K562 (cell line): ENCODE measurements around the gene KRTAP4-8.

ENCODE experiments used
- BHLHE40 ChIP-seq: IDR thresholded peaks from 2 replicates; pipeline ENCODE4 v1.6.1; 2011; ENCODE audit warnings: low read length, improper control_type of control experiment
- FOS ChIP-seq: IDR thresholded peaks from 3 replicates; pipeline ENCODE4 v1.6.1; 2011; ENCODE audit not compliant: insufficient read length; ENCODE audit errors: extremely low read depth
- HMG20B ChIP-seq: fragments of 250-450 bp; sonication (Bioruptor Pico); IDR thresholded peaks from 2 replicates; pipeline ENCODE4 v1.5.0; 2021; ENCODE audit warnings: mild to moderate bottlenecking
- MYBL2 ChIP-seq, 2 experiments: fragments of 450-650 bp in 1 of 2; sonication (generic) in 1 of 2; formaldehyde crosslinking in 1 of 2; IDR thresholded peaks; 2 replicates each; pipeline versions ENCODE4 v1.6.1 to v1.8.1; 2017 to 2022; ENCODE audit warnings: borderline replicate concordance in 1 of 2, inconsistent platforms in 1 of 2, low read depth in 1 of 2, mild to moderate bottlenecking in 1 of 2, missing genetic modification reagents in 1 of 2, moderate library complexity in 1 of 2
- NCOR1 ChIP-seq: fragments of 450-650 bp; IDR thresholded peaks from 2 replicates; pipeline ENCODE4 v1.6.1; 2016; ENCODE audit warnings: mild to moderate bottlenecking, moderate library complexity
- PHF8 ChIP-seq: fragments of 200-600 bp; sonication (generic); IDR thresholded peaks from 2 replicates; pipeline ENCODE4 v1.6.1; 2012; ENCODE audit warnings: mixed run types, mild to moderate bottlenecking, inconsistent platforms, low read length, moderate library complexity, borderline replicate concordance
- SP1 ChIP-seq: sonication (generic); formaldehyde crosslinking; IDR thresholded peaks from 2 replicates; pipeline ENCODE4 v1.8.1; 2022; ENCODE audit warnings: mild to moderate bottlenecking, missing genetic modification reagents
- SRSF9 ChIP-seq: fragments of 200-400 bp; formaldehyde crosslinking; IDR thresholded peaks from 2 replicates; pipeline ENCODE4 v1.6.1; 2017; ENCODE audit warnings: low read depth, low read length, borderline replicate concordance
- ZKSCAN8 ChIP-seq: fragments of 200-800 bp; sonication (Bioruptor generic); IDR thresholded peaks from 2 replicates; pipeline ENCODE4 v1.6.1; 2016; ENCODE audit warnings: missing genetic modification characterization, missing compliant biosample characterization
- ZNF134 ChIP-seq: fragments of 250-450 bp; sonication (Bioruptor Pico); conservative IDR thresholded peaks from 2 replicates; pipeline ENCODE4 v1.4.0; 2020
- ZNF224 ChIP-seq: sonication (generic); formaldehyde crosslinking; IDR thresholded peaks from 2 replicates; pipeline ENCODE4 v1.8.0; 2022; ENCODE audit warnings: mild to moderate bottlenecking, missing genetic modification reagents
- ZNF282 ChIP-seq: sonication (generic); formaldehyde crosslinking; IDR thresholded peaks from 2 replicates; pipeline ENCODE4 v1.8.1; 2023; ENCODE audit warnings: missing genetic modification reagents
- ZNF311 ChIP-seq: fragments of 250-450 bp; sonication (Bioruptor Pico); IDR thresholded peaks from 2 replicates; pipeline ENCODE4 v1.4.0; 2020; ENCODE audit warnings: mild to moderate bottlenecking, moderate library complexity
- TF ChIP-seq, protein P1 (sequence below), 3 experiments: IDR thresholded peaks in 2 of 3; conservative IDR thresholded peaks in 1 of 3; 2 replicates each; pipeline ENCODE4 v1.5.1; 2011 to 2012; ENCODE audit warnings: low read length in 3 of 3, mild to moderate bottlenecking in 3 of 3, control low read depth in 2 of 3, improper control_type of control experiment in 1 of 3, inconsistent platforms in 1 of 3, low read depth in 1 of 3, mixed read lengths in 1 of 3, moderate library complexity in 1 of 3; ENCODE audit not compliant: insufficient read depth in 2 of 3

DNA sequence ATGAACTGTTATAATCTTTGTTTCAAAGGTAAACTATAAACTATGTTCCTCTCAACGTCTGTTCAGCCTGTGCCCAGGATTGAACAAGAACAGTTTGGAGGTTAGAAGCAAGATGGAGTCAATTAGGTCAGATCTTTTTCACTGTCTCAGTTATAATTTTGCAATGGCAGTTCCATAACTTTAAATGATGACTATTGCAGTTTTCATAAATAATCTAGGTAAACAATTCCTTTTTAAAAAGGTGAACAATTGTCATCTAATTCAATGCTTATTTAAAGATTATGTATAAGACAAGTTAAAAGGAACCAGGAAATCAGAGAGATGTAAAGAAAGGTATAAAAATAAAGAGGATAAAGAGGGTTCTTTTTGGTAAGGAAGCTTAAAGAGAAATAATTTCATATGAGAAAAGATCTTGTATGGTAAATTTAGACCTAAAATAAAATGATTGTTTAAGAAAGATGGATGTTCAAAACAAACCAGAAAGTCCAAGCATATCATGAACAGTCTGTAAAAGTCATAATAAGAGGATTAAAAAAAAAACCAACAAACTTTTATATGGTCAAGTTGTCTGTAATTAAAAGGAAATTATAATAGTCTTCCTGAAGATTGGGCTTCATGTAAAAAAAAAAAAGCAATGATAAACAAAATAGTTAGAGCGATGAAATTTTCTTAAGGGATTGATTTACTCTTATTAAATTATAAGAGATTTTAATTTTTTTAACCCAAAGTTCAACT is 13.4 kb upstream of the KRTAP4-8 start:
- TF ChIP-seq SRSF9 (no peak), ZKSCAN8 (CRISPR knock-in tag) (no peak), ZNF311 (CRISPR knock-in tag) (no peak), ZNF224 (CRISPR knock-in tag) (no peak), FOS (no peak), PHF8 (no peak), BHLHE40 (no peak), ZNF134 (CRISPR knock-in tag) (no peak), NCOR1 (no peak), MYBL2 (IDR thresholded peaks at IDR 0.05; ENCODE audit: low read depth) (no peak), MYBL2 (CRISPR knock-in tag; IDR thresholded peaks at IDR 0.05; ENCODE audit: borderline replicate concordance) (no peak), SP1 (CRISPR knock-in tag) (no peak), HMG20B (CRISPR knock-in tag) (no peak), ZNF282 (no peak)
- TF ChIP-seq, protein P1, sequence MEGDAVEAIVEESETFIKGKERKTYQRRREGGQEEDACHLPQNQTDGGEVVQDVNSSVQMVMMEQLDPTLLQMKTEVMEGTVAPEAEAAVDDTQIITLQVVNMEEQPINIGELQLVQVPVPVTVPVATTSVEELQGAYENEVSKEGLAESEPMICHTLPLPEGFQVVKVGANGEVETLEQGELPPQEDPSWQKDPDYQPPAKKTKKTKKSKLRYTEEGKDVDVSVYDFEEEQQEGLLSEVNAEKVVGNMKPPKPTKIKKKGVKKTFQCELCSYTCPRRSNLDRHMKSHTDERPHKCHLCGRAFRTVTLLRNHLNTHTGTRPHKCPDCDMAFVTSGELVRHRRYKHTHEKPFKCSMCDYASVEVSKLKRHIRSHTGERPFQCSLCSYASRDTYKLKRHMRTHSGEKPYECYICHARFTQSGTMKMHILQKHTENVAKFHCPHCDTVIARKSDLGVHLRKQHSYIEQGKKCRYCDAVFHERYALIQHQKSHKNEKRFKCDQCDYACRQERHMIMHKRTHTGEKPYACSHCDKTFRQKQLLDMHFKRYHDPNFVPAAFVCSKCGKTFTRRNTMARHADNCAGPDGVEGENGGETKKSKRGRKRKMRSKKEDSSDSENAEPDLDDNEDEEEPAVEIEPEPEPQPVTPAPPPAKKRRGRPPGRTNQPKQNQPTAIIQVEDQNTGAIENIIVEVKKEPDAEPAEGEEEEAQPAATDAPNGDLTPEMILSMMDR (IDR thresholded peaks at IDR 0.05 in 2 of 3, conservative IDR thresholded peaks at IDR 0.05 in 1 of 3; ENCODE audit: insufficient read depth in 2 of 3, low read depth in 1 of 3, low read length in 3 of 3) = no peak
